ENCODE data around the gene WDTC1. TPM values are rescaled to one million over a fixed set of nuclear protein-coding genes. Genes with fewer than 3 reads are reported as not detected.

Gene WDTC1
- total and polyA plus RNA-seq, 12 donors, result 14.4 to 74.3 (median 61.6) TPM

- DNase-seq, result no peak
- H3K4me3 ChIP-seq, result no peak overlapping the region
- no peaks in the 10 kb centered on the region for H3K9me3 ChIP-seq
- H3K36me3 ChIP-seq, result peaks cover 0 to 92% (median 37%) of the 10 kb centered on the region in 9 donors
- ATAC-seq, result no peak
- no peak for TF ChIP-seq CTCF (IDR thresholded peaks at IDR 0.05)
- H3K27me3 ChIP-seq, result no peaks in the 10 kb centered on the region
- intact Hi-C loops (cut with DNase I), result loop anchor here (1.0 to 10.0 kb wide), 15 partner anchors 53 to 366 kb away; partner anchors contain the start of genes GPR3 (in 2 of the 10), AHDC1 (in 1 of the 10) and CD164L2 (in 1 of the 10)
- WGBS, 2 donors, result 85% methylated on average over 10 of the region's 10 CpGs
- H3K27ac ChIP-seq, result peak overlapping the region in 1 of 10 donors; percentile 88
- peaks cover 11 to 47% (median 30%) of the 10 kb centered on the region in 9 donors for H3K4me1 ChIP-seq
These were observed 67.3 kb downstream of the WDTC1 start for GRCh38 chr1:27301582-27302199.

- TF ChIP-seq CTCF (IDR thresholded peaks at IDR 0.05), result no peak
- peaks cover 11 to 42% (median 29%) of the 10 kb centered on the region in 9 donors for H3K4me1 ChIP-seq
- no peak overlapping the region for H3K4me3 ChIP-seq
- 90 to 92% methylated on average over 2 of the region's 2 CpGs for WGBS, 2 donors
- intact Hi-C loops (cut with DNase I), result loop anchor here in 9 of 10 donors (2.0 to 10.0 kb wide), 9 partner anchors 52 to 365 kb away; partner anchors contain the start of genes CD164L2 (in 1 of the 9) and GPR3 (in 1 of the 9)
- no peaks in the 10 kb centered on the region for H3K27me3 ChIP-seq
- H3K9me3 ChIP-seq, result no peaks in the 10 kb centered on the region
- H3K27ac ChIP-seq, result no peak overlapping the region
- no peak for DNase-seq
- no peak for ATAC-seq
- H3K36me3 ChIP-seq, result peaks cover 0 to 87% (median 32%) of the 10 kb centered on the region in 9 donors
These were observed 68.2 kb downstream of the WDTC1 start for GRCh38 chr1:27302612-27303011.

- no peak for TF ChIP-seq CTCF (IDR thresholded peaks at IDR 0.05)
- no peaks in the 10 kb centered on the region for H3K27me3 ChIP-seq
- no peak for DNase-seq
- 91 to 92% methylated on average over 15 of the region's 15 CpGs for WGBS, 2 donors
- no peak overlapping the region for H3K27ac ChIP-seq
- H3K4me1 ChIP-seq, result peaks cover 11 to 33% (median 28%) of the 10 kb centered on the region in 9 donors
- no peak overlapping the region for H3K4me3 ChIP-seq
- H3K9me3 ChIP-seq, result no peaks in the 10 kb centered on the region
- H3K36me3 ChIP-seq, result peaks cover 0 to 81% (median 24%) of the 10 kb centered on the region in 9 donors
- no peak for ATAC-seq
- intact Hi-C loops (cut with DNase I), result loop anchor here in 9 of 10 donors (2.0 to 10.0 kb wide), 9 partner anchors 51 to 364 kb away; partner anchors contain the start of genes CD164L2 (in 1 of the 9) and GPR3 (in 1 of the 9)
These were observed 69.1 kb downstream of the WDTC1 start for GRCh38 chr1:27303509-27303908.

GRCh38 chr1:27306071-27306470 lies 71.6 kb downstream of the WDTC1 start:
- intact Hi-C loops (cut with DNase I), result loop anchor here in 4 of 10 donors (10.0 kb wide), 2 partner anchors 49 to 359 kb away; no protein-coding TSS in a partner anchor
- H3K27ac ChIP-seq, result no peak overlapping the region
- 89% methylated on average over 11 of the region's 11 CpGs for WGBS, 2 donors
- H3K27me3 ChIP-seq, result no peaks in the 10 kb centered on the region
- H3K4me3 ChIP-seq, result no peak overlapping the region
- peaks cover 0 to 8% (median 3%) of the 10 kb centered on the region in 9 donors for H3K4me1 ChIP-seq
- ATAC-seq (no peak), DNase-seq (no peak)
- peaks cover 0 to 74% (median 24%) of the 10 kb centered on the region in 9 donors for H3K36me3 ChIP-seq
- no peaks in the 10 kb centered on the region for H3K9me3 ChIP-seq
- TF ChIP-seq CTCF (IDR thresholded peaks at IDR 0.05), result no peak
